PC-3 (cell line): ENCODE results near the gene MGLL.

Source experiments
- CTCF ChIP-seq: fragments of 300-600 bp; sonication (generic); conservative IDR thresholded peaks from 2 replicates; pipeline ENCODE4 v1.5.1; 2017; ENCODE audit warnings: antibody characterized with exemption, low read depth, mild to moderate bottlenecking, low read length
- EZH2 ChIP-seq: fragments of 300-600 bp; sonication (generic); IDR thresholded peaks from one replicate; pipeline ENCODE4 v1.6.1; 2017; ENCODE audit warnings: antibody characterized with exemption, mild to moderate bottlenecking, low read length; ENCODE audit not compliant: unreplicated experiment

DNA sequence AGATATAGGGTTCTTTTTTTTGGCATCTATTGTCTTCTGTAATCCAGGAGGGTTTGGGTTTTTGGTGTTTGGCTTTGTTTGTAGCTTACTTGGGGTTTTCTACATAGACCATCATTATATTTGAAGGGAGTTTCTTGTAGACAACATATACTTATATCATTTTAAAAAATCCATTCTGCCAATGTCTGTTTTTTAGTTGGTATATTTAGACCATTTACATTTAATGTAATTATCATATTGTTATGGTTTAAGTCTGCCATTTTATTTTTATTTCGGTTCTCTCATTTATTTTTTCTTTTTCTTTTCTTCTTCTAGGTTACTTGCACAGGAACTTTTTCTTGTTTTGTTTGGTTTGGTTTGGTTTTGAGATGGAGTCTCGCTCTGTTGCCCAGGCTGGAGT lies 5.5 kb upstream of the MGLL start:
- TF ChIP-seq CTCF: no peak
- no peak for TF ChIP-seq EZH2
